Coronary artery (tissue), 2 donors: ENCODE measurements around the gene SKA3.

Experiments
- DNase-seq: peaks from one replicate; pipeline ENCODE4 v3.0.0-alpha.2; 2017; ENCODE audit warnings: low spot score
- H3K27ac ChIP-seq, 2 donors: fragments of 200-600 bp; sonication (generic); one replicate each; pipeline ENCODE4 v1.5.1; 2016 to 2019
- H3K4me3 ChIP-seq: fragments of 200-600 bp; sonication (generic); 2 replicates; pipeline ENCODE4 v1.5.1; 2016; ENCODE audit warnings: mild to moderate bottlenecking, moderate library complexity
- TF ChIP-seq, protein P1 (sequence below): fragments of 200-600 bp; sonication (generic); IDR thresholded peaks from one replicate; pipeline ENCODE4 v1.5.1; 2019; ENCODE audit warnings: antibody characterized with exemption

The SKA3 gene

DNA sequence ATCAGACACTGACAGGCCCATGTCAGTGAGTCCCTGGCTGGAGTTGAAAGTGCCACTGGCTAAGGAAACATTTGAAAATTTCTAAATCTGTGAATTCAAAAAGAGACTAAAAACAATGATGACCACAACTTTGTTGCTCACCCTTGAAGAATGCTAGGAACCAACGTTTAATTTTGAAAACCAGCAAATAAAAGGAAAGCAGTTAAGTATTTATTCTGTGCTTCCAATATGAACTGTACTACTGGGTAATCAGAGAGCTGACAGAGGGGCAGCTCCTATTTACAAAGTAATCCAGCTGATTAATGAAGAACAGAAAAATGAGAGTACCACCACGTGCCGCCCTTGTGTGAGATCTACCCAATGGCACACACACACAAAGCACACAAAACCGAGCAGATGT is 70.3 kb downstream of the SKA3 start:
- Histone ChIP-seq H3K27ac (no peak overlapping the region), H3K4me3 (no peak overlapping the region)
- TF ChIP-seq, protein P1, sequence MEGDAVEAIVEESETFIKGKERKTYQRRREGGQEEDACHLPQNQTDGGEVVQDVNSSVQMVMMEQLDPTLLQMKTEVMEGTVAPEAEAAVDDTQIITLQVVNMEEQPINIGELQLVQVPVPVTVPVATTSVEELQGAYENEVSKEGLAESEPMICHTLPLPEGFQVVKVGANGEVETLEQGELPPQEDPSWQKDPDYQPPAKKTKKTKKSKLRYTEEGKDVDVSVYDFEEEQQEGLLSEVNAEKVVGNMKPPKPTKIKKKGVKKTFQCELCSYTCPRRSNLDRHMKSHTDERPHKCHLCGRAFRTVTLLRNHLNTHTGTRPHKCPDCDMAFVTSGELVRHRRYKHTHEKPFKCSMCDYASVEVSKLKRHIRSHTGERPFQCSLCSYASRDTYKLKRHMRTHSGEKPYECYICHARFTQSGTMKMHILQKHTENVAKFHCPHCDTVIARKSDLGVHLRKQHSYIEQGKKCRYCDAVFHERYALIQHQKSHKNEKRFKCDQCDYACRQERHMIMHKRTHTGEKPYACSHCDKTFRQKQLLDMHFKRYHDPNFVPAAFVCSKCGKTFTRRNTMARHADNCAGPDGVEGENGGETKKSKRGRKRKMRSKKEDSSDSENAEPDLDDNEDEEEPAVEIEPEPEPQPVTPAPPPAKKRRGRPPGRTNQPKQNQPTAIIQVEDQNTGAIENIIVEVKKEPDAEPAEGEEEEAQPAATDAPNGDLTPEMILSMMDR: no peak
- no peak for DNase-seq

- TF ChIP-seq, protein P1: no peak
- no peak overlapping the region for H3K4me3 ChIP-seq
- no peak for DNase-seq
These were observed 71.9 kb downstream of the SKA3 start for GRCh38 chr13:21104199-21105019.

More at GRCh38 chr13:21104199-21105019, 71.9 kb downstream of the SKA3 start:
- no peak overlapping the region for H3K27ac ChIP-seq
